ENCODE results near the gene HSPG2. TPM values are rescaled to one million over a fixed set of nuclear protein-coding genes. Genes with fewer than 3 reads are reported as not detected.
"Not testable (repeated sequence)": the region's sequence is repeated elsewhere in the genome, so short reads cannot be mapped to it uniquely, and the experiment has no call there.

Gene HSPG2
- total RNA-seq, 1 donor from 2014 or later: 912 TPM

DNA sequence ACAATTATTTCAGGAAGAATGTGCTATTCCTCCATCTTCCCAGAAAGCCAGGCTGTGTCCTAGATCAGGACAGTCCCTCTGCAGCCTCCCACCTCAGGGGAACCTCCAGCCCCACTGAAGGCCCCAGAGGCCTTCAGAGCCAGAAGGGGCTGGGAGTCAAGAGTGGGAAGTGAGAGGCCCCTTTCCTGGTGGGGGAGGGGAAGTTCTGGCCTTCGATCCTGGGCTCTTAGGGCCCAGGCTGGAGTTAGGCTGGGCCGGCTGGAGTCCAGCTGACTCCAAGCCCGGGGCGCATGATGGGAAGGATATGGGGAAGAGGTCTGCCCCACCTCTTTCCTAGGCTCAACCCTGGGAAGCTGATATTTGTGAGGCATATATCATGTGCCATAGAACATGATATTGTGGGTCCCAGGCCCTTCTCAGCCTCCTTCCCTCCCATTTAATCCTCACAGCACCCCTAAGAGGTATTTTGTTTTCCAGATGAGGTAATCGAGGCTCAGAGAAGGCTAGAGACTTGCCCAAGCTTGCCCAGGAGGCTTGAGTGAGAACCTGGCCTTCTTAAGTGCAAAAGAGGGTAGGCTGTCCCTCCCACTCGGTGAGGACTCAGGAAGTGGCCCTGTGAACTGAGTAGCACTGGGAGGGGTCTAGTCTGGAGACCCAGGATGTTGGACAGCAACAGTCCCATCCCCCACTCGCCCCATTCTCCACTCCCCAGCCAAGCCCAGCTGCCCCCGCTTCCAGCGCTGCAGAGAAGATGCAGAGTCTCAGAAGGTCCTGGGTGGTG lies 18.6 kb upstream of the HSPG2 start:
- DNase-seq (ENCODE audit: low read depth): no peak

DNA sequence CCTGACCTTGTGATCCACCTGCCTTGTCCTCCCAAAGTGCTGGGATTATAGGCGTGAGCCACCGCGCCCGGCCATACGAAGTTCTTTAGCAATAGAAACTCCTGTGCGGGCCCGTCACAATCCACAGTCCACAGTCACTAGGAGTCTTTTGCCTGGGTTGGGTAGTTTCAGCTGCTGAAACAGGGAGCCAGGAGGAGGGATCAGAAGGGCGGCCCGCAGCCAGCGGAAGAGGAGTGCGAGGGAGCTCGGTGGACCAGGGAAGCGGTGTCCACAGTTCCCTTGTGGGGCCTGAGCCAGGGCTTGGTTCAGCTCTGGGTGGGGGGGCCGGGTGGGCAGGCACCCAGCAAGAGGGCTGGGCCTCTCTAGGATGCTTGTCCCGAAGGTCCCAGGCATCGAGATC lies 17.9 kb upstream of the HSPG2 start:
- no peak for DNase-seq (ENCODE audit: low read depth)

DNA sequence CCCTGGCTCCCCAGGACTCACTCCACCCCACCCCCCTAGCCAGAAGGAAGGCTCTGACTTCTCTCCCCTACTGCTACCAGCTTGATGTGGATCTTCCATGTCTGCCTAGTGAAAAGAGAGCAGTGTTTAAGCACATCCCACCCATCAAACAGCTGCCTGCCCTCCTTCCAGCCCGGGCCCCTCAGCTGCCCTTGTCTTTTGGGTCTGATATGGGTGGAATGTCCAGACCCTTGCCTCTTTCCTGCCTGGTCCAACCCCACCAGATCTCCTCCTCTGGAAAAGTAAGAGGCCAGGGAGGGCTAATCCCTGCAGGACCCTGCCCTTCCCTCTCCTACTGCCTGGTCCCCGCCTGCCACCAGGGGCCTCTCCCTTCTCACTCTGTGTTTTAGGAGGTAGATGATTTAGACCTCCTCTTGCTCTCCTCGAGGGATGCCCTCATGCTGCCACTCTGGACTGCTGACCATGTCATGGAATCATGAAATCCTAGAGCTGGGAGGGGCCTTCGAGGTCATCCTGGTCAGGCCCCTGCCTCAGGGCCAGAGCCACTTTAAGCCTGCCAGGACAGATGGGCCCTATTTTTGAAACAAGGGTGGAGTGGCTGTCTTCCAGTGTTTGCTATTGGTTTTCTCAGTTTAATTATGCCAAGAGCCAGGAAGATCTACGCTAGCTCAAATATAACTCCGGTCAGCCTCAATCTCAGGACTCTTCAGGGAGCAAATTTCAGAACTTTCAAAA lies 15.8 kb upstream of the HSPG2 start:
- DNase-seq (ENCODE audit: low read depth): no peak

DNA sequence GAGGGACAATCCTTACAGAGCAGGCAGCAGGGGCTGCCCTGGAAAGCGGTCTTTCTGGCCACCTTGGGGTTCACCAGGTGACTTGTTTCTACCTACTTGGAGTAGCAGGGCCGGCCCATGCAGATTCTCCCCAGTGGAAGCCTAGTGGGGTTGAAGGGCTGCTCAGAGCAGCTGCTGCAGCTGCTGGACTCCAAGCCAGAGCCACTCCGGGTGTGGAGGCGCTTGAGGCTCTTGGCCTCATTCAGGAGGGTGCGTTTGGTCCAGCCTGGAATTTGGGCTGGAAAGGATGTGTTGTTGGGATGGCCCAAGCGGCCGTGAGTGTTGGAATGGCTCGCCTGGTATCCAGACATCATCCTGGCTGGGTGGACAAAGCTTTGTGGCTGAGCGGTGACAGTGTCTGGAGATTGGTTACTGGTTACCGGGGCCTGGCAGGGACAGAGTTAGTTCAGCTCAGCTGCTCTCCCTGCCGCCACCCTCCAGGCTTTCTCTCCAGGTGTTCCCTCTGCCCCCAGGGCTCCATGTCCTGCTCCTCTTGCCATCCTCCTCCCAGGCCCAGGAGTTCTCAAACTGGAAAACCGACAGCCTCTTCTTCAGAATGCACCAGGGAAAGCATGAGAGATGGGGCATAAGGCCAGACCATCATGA lies 14.2 kb upstream of the HSPG2 start:
- DNase-seq (ENCODE audit: low read depth): no peak

DNA sequence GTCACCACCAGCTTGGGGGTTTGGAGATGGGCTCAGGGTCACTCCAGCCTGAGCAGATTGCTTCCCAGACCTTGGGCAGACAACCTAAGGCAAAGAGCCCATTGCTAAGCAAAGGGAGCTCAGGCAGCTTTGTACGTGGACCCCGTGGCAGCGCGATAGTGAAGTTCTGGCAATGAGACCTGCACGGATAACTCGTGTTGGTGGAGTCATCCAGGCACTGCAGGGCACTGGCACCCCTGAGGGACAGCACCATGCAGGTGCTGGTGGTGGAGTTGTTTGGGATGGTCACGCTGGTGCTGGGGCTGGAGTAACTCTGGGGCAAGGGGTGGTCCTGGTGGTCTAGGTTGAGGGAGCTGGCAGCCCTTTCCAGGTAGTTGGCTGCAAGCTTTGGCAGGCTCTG lies 13.6 kb upstream of the HSPG2 start:
- DNase-seq (ENCODE audit: low read depth): no peak

DNA sequence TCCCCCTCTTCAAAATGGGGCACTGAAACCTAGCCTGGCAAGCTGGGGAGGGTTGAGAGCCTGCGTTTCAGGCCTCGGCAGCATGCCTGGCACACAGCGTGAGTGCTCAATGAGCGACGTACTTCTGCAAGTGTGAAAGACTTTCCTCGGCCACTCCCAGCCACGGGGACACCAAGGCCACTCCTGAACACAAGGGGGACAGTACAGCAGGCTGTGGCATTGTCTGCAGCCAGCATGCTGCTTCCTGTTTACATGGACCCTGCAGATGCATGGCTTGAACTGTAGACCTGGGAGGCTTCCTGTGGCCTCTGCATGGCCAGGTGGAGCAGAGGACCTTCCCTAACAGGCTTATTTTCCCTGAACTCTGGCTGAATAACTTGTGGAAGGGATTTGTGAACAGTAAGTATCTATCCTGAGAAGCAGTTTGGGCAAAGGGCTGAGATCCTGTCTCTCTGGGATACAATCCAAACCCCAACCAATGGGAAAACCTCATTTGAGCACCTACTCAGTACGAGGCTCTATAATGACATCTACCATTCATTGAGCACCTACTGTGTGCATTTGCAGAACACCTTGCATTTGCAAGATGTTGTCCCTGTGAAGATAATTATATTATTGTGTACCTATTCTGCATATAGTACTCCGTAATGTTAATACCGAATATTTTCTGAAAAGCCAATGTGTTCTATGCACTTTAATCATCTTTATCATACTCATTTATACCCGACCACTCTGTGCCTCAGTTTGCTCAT lies 9.9 kb upstream of the HSPG2 start:
- no peak for DNase-seq (ENCODE audit: low read depth)

DNA sequence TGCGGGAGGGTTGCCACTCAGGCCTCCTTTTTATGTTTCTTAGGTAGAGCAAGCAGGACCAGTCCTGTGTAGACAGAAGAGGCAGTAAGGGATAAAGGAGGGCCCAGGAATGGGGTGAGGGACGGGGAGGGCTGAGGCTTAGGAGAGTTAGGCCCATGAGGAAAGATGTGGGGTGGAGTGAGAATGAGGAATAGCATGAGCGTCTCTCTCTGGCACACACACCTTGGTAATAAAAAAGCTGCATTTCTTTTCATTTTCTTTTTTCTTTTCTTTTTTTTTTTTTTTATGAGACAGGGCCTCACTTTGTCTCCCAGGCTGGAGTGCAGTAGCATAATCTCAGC lies 7.6 kb upstream of the HSPG2 start:
- DNase-seq (ENCODE audit: low read depth): no peak

DNA sequence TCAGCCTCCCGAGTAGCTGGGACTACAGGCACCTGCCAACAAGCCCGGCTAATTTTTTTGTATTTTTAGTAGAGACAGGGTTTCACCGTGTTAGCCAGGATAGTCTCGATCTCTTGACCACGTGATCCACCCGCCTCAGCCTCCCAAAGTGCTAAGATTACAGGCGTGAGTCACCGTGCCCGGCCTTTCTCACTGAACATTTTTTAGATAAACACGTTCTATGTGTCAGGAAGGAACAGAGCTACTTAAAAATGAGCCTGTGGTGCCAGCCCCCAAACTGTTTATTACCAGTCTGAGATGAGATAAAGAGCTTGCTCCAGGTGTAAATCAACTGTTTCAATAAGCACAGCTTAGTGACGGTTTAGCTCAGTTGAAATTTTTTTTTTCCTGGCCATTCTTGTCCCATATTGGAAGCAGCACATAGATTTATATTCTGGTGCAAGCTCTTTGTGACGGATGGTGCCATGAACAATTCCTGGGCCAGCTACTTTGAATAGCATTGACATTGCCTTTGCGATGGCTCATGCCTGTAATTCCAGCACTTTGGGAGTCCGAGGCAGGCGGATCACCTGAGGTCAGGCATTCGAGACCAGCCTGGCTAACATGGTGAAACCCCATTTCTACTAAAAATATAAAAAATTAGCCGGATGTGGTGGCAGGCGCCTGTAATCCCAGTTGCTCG lies 6.0 kb upstream of the HSPG2 start:
- not testable (repeated sequence) for DNase-seq (ENCODE audit: low read depth)

DNA sequence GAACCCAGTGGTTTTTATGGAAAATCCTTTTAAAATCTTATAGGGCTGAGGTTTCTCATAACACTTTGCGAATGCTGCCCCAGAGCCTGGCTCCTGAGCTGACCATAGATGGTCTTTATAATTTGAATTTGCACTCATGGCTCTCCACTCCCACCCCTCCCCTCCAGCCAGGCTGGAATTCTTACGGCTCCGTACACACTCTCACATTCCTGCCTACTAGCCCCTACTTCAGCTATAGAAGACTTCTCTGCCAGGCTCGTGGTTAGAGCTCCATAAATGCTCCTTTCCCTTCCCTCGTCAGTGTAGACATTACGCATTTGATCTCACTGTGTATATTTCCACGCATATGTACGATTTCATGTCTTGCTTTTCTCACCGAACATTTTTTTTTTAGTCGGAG lies 5.4 kb upstream of the HSPG2 start:
- DNase-seq (ENCODE audit: low read depth): no peak

DNA sequence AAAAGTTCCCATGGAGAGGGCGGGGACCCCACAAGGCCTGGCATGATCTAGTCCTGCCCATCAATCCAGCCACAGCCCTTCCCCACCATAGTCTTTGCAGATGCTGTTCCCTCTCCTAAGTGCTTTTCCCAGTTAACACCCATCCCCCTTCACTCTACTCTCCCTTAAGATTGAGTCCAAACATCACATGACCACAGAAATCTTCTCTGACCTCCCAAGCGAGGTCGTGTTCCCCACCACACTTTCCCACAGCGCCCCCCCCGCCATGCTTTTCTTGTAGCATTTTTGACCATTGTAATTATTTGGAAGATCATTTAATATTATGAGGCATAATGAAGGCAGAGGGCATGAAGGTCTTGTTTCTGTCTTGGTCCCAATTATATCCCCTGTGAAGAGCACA lies 4.3 kb upstream of the HSPG2 start:
- DNase-seq (ENCODE audit: low read depth): no peak

DNA sequence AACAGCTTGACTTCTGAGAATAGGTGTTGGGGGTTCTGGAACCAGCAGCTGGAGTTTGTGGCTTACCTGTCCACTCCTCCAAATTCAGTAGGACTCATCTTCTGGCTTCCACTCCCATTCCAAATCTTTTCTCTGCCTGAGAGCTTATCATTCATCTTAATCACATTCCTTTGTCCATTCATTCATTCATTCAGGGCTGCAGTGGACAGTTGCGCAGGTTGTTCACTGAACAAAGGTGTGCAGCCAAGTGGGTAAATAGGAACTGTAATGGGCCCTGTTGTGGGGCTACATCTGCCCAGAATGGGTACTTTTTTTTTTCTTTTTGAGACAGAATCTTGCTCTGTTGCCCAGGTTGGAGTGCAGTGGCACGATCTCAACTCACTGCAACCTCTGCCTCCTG lies 3.4 kb upstream of the HSPG2 start:
- DNase-seq (ENCODE audit: low read depth): no peak

DNA sequence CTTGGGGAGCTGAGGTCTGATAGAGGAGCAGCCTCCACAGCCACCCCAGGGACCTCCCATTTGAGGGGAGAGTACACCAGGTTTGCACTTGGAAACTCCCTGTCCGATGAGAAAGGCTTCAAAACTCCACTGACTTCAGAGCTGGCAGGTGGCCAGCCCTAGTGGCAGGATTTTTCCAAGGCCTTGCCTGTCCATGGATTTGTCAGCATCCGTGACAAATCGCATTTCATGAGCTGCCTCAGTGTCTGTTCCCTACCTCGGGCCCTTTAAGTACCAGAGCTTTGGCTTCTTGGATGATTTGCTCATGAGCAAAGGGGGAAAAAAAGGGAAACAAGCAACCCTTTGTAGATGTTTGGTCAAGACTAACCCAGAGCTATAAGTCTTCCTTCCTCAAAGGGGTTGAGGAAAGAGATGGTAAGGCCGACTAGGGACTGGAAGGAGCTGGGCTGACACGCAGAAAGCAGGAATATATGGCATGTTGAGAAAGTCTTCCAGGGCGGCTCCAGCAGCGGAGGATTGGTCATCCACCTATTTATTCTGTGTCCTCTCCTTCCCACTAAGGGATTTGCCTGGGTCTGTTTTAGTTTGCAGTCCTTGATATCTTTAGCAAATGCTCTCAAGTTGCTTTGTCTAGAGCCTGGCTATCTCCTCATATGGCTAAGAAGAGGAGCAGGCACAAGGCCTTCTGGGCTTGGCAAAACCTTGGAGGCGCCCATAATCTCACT lies 2.7 kb upstream of the HSPG2 start:
- DNase-seq (ENCODE audit: low read depth): peak; percentile 95

DNA sequence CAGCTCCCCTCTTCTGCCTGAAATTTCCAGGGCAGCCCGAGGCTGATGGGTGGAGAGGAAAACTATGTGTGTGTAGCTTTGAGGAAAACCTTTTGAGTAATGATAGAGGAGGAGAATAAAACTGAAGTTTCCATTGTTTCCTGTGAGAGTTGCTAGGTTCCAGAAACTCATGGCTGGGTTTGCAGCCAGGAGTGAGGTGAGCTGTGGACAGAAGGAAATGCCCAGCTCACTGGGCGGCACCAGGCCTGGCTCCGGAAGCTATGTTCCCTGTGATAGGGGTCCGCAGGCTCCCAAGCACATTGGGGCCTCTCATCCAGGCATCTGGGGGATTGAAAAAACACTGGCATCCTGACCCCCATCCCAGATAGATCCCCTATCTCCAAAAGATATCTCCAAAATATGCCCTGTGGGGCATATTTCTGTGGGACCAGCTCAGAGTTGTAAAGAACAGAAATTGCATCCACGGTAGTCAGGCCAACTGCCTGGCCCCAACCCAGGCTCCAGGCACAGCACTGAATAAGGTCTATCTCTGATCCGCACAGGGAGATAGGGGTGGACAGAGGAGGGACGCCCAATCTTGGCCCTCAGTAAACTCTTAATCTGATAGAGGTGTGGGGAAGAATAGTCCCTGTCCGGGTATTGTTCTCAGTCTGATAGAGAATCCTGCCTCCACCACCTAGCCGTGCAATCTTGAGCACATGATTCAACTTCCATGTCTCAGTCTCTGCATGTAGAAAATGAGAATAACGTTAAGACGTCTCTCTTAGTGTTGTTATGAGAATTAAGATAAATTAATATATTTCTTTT lies 1.8 kb upstream of the HSPG2 start:
- no peak for DNase-seq (ENCODE audit: low read depth)

DNA sequence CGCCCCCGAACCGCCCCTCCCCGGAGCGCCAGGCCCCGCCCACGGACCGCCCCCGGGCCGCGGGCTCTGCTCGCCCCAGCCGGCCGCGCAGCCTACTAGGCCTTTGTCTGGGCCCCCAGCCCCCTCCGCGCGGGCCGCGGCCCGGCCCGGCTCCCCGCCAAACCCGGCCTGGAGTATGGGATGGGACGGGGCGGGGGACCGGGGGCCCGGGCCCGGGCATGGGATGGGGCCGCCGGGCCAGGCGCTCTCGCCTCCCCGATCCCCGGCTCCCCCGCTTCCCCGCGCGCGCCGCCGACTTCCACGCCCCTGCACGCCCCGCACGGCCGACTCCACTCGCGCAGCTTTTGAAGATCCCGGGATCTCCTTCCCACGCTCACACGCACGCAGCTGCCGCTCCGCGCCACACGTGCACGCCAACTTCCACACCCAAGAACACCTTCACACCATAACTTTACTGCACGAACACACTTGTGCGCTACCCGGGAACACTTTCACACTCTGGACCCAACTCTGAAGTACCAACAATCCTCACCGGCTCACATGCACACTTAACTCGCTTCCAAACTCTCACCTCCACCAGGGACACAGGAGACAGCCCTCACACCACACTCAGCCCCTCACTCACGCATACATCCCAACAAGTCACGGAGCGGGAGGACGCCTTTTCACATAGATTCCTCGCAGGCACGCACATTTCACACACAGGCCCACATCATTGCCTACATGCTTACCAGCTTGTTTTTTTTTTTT lies 437 bp upstream of the HSPG2 start:
- DNase-seq (ENCODE audit: low read depth): no peak

DNA sequence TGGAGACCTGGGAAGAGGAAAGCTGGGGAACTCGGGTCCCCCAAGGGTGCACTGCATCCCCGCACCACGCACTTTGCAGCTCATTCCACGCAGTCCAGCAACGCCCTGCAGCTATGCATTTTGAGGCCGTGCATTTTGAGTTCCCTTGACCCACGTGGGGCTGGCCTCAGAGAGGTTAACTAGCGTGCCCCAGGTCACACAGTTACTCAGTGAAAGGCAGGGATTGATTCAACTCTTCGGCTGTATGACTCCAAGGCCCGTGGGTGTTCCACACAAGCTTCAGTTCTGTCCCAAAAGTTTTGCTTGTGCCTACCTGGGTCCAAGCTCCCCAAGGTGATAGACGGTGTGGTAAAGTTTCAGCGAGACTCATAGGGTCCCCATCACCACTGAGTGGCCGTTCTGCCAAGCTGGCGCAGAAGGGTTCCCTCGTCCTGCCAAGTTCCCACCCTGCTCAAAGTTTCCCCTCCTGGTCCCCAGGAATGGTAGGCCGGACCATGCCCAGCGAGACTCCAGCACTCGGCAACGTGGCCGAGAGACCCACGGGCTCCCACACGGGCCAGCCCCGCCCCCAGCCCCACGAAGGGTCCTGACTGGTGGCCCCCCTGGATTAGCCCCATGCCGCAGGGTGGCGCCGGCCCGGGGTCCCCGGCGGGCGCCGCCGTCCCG lies 611 bp downstream of the HSPG2 start:
- no peak for DNase-seq (ENCODE audit: low read depth)

DNA sequence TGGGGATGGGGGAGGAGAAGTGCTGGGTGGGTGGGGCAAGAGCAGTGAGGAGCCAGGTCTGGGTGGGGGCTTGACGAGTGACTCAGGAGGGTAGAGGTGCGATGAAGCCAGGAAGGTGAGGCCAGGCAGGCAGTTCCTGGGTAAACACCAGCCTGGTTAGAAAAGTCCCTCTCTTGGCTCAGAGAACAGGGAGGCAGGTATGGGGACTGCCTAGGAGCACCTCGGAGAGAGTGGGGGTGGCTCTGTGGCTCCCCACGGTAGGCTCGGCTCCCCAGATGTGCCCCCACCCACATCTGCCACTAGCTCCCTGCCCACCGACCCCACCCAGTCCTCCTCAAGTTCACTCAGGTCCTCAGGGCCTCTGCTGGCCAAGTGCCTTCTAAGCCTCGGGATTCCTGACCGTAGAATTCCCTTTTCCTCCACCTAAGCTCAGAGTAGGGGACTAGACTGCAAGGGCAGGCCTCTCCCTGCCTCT lies 1.2 kb downstream of the HSPG2 start:
- no peak for DNase-seq (ENCODE audit: low read depth)

DNA sequence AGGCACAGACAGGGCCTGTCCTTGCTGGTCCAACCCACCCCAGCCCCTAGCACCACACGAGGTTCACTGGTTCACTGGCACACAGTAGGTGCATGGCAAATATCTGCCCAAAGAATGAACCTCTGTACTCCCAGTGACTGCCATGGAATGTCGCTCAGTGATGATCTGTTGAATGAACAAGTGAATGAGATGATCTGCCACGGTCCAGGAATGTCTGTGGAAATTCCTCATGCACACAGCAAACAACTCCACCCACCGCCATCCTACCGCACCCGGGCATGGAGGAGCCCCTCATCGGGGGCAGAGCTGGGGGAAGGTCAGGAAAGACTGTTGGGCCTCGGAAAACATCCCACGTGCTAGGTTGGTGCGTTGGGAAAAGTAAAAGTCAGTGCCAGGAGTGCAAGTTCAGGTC lies 1.7 kb downstream of the HSPG2 start:
- DNase-seq (ENCODE audit: low read depth): no peak

DNA sequence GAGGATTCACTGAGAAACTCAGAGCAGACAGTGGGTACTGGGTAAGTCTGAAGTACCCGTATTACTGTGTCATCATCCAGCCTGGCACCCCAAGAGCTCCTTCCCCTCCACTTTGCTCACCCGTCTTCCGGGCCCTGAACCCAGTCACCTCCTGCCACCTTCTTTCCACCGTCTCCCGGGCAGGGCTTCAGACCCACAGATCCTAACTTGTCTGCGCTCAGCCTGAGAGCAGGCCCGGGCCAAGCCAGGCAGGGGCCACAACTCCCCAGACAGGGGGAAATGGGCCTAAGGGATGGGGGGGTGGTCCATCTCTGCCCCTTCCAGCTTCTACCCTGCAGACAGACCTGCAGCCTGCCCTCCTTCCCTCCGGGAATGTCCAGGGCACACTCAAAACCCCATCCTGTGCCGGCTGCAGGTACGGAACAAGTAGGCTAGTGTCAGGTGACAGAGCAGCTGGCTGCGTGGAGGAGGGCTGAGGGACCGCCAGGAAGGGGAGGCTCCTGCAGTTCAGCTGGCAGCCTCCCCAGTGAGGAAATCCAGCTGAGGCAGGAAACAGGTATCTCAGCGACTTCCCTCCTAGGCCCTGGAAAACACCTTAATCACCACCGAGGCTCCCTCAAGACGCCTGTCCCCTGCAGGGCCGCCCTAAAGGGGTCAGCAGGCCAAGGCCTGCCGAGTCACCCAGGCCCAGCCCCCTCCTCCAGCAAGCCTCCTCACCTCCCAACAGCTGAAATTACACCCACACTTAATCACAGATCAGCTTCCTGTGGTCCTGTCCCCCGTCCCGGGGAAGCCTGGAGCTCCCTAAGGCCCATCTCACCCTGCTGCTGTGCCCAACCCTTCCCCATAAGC lies 3.5 kb downstream of the HSPG2 start:
- peak; percentile 63 for DNase-seq (ENCODE audit: low read depth)

Measured in renal cortical epithelial cell (primary cell).